GM13977 (cell line): ENCODE results near the gene CDH4.
"Not testable (repeated sequence)": the region's sequence is repeated elsewhere in the genome, so short reads cannot be mapped to it uniquely, and the experiment has no call there.

Experiments
- DNase-seq: peaks from one replicate; pipeline ENCODE4 v3.0.0; 2012; ENCODE audit warnings: low spot score
- in situ Hi-C: fragments of 300-500 bp; cut with MboI; formaldehyde crosslinking; loops from one replicate; pipeline ENCODE4 v1.12.0; 2022; ENCODE audit warnings: low sequenced_read_pairs, low pct_unique_long_range_greater_than_20kb, mixed read lengths, inconsistent platforms; ENCODE audit not compliant: unreplicated experiment
- TF ChIP-seq, protein P1 (sequence below): IDR thresholded peaks from 2 replicates; pipeline ENCODE4 v1.5.1; 2012; ENCODE audit warnings: mild to moderate bottlenecking, control low read depth; ENCODE audit not compliant: insufficient read depth; ENCODE audit errors: extremely low read depth, missing control alignments

The CDH4 gene

DNA sequence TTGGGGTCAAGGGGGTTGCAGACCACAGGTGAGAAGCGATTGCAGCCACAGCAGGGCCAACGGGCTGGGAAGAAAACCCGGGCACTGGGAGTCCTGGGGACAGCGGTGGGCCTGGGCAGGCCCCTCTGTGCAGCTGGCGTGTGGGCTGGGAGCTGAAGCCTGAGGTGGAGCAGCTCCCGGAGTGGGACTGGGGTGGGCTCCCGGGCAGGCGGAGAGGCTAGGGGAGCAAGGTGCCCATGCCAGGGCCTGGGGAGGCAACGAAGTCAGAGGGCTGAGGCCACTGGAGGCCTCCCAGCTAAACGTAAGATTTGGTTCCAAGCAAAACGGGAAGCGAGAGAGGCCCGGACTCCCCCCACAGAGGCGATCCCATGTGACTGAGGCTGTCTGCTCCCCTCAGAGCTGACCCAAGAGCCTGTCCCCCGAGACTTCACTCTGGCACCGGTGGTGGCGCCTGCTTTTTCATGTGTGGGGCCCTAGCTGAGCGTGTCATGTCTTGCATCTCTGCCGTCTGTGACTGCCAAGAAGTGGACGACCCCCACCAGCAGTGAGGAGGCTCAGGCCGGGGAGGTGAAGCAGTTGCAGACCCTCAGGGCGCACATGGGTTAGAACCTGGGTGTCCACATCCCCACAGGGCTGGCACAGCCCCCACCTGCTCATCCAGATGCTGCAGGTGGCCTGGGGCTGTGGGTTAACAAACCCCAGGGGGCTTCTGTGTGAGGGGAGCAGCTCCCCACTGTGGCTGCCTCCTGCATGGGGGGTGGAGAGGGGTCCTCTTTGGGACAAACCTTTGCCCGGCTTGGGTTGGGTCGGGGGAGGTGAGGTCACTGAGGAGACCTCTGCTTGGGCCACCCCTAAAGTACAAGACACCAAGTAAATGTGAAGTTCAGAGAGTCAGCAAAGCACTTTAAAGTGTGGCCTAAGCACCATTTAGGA, 601.3 kb downstream of the CDH4 start:
- in situ Hi-C loops: no loop called here
- DNase-seq: no peak

DNA sequence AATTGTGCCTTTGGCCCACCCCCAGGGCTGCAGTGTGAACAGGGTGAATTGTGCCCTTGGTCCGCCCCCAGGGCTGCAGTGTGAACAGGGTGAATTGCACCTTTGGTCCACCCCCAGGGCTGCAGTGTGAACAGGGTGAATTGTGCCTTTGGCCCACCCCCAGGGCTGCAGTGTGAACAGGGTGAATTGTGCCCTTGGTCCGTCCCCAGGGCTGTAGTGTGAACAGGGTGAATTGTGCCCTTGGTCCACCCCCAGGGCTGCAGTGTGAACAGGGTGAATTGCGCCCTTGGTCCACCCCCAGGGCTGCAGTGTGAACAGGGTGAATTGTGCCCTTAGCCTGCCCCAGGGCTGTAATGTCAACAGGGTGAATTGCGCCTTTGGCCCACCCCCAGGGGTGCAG, 602.5 kb downstream of the CDH4 start:
- DNase-seq, in situ Hi-C loops: not testable (repeated sequence)

More for the DNA sequence above, 601.3 kb downstream of the CDH4 start:
- TF ChIP-seq, protein P1, sequence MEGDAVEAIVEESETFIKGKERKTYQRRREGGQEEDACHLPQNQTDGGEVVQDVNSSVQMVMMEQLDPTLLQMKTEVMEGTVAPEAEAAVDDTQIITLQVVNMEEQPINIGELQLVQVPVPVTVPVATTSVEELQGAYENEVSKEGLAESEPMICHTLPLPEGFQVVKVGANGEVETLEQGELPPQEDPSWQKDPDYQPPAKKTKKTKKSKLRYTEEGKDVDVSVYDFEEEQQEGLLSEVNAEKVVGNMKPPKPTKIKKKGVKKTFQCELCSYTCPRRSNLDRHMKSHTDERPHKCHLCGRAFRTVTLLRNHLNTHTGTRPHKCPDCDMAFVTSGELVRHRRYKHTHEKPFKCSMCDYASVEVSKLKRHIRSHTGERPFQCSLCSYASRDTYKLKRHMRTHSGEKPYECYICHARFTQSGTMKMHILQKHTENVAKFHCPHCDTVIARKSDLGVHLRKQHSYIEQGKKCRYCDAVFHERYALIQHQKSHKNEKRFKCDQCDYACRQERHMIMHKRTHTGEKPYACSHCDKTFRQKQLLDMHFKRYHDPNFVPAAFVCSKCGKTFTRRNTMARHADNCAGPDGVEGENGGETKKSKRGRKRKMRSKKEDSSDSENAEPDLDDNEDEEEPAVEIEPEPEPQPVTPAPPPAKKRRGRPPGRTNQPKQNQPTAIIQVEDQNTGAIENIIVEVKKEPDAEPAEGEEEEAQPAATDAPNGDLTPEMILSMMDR: no peak

DNA sequence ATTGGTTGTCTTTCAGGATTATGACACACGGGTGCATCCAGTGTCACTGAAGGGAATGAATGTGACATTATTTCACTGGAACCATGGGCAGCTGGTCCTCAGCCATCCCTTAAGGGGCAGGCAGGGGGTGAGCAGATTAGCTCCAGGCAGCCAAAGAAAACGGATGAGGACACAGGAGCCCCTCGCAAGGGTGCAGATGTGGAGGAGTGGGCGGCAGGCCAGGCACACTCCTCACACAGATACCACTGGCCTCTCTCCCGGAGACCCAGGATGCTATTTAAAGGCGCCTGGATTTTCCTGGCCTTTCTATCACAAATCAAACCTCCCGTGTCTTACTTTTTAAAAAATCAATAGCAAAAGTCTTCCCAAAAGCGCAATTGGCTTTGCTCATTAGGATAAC, 603.2 kb downstream of the CDH4 start:
- in situ Hi-C loops: no loop called here
- DNase-seq: no peak
- TF ChIP-seq, protein P1: no peak

DNA sequence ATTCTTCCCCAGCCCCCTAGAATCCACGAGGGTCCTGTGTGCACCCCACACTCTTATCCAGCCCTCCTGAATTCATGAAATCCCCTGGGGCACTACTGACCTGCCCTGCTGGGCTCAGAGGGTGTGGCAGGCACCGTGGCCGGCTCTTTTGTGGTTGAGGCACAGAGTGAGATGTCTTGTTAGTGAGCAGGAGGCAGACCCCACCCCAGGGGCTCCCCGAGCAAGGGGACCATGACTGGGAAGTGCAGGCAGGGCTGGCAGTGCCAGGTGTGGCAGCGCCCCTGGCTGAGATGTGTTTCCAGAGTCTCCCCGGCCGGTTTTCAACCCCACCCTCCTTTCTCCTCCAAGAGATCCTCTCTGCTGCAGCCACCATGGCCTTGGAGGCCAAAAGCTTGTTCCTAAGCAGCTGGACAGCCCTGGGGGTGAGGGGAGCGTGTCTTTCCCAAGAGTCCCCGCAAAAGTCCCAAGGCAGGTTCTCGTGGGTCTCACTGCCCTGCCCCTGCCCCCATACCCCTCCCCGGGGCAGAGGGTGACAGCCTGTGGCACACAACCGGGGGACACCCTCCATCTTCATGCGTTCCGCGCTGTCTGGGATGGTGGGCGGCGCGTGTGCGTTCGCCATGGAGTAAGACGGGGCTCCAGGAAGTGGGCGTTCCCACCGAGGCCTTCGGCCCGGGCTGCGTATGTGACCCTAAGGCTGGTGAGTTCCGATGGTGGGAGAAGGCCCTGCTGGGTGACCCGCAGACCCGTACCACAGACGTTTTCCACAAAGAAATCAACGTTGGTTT, 604.8 kb downstream of the CDH4 start:
- in situ Hi-C loops: no loop called here
- no peak for DNase-seq
- TF ChIP-seq, protein P1: no peak

DNA sequence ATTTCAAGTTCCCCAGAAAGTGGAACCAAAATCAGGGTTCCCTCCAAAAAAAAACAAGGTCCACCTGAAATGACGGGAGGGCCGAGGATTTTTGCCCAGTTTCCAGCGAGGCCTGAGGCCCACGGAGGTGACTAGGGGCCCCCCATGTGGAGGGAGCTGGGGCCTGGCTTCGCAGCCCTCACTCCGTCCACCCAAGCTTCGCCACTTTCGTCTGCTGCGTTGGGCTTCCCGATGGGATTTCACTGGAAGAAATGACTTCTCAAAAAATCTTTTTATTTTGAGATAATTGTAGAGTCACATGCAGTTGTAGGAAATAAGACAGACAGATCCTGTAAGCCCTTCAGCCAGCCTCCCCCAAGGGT, 605.3 kb downstream of the CDH4 start:
- no peak for DNase-seq
- in situ Hi-C loops: no loop called here
- TF ChIP-seq, protein P1: no peak

DNA sequence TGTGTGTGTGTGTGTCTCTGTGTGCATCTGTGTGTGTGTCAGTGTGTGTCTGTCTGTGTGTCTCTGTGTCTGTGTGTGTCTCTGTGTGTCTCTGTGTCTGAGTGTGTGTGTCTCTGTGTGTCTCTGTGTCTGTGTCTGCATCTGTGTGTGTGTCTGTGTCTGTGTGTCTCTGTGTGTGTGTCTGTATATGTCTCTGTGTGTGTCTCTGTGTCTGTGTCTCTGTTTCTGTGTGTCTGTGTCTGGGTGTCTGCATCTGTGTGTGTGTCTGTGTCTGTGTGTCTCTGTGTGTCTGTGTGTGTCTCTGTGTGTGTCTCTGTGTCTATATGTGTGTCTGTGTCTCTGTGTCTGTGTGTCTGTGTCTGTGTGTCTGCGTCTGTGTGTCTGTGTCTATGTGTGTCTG, 605.8 kb downstream of the CDH4 start:
- in situ Hi-C loops: no loop called here
- TF ChIP-seq, protein P1: no peak

DNA sequence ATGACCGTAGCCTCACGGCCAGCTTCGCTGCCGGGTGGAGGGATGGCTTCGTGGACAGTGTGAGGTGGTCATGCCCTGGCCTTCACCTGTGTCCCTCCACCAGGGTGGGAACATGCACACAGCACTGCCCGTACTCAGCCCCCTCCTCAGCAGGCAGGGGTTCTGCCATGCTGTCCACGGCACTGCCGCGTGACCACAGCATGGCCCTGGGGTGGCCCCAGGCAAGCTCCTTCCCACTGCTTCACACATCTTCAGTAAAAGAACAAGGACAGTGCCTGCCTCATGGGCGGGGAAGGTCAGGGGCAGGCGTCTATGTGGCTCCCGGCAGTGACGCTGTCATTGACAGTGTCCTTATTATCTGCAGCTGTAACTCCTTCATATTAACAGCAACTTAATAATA, 607.7 kb downstream of the CDH4 start:
- TF ChIP-seq, protein P1: no peak
- in situ Hi-C loops: no loop called here
- no peak for DNase-seq

More for the DNA sequence above, 605.8 kb downstream of the CDH4 start:
- no peak for DNase-seq
